T follicular helper cell (primary cell): Measurements from ENCODE around the gene RBM12.
"Not testable (repeated sequence)": the region's sequence is repeated elsewhere in the genome, so short reads cannot be mapped to it uniquely, and the experiment has no call there.

Experiments
- DNase-seq: peaks from one replicate; pipeline ENCODE4 v3.0.0-alpha.2; 2020; ENCODE audit warnings: low read depth

Gene RBM12

GRCh38 chr20:35698298-35699126 lies 33.8 kb upstream of the RBM12 start:
- no peak for DNase-seq

GRCh38 chr20:35697696-35698297 lies 33.1 kb upstream of the RBM12 start:
- DNase-seq = no peak

- DNase-seq = no peak
Observed at GRCh38 chr20:35695978-35696377, 31.3 kb upstream of the RBM12 start.

GRCh38 chr20:35695245-35695749 lies 30.6 kb upstream of the RBM12 start:
- no peak for DNase-seq

DNA sequence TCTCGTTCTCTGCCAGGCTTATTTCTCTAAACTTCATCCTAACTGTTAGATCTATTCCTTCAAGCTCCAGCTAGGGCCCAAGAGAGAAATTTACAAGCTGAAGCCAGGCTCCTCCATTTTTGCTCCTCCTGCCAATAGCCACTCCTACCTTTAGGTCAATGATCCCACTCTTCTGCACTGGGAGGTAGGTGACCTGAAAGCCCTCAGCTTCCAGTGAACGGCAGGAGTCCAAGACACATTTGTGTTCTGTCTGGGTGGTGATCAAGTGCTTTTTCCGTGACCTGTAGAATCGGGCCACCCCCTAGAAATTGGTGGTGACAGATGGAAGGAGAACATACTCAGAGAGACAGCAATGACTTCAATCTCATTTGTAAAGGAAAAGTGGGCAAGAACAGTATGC lies 25.6 kb upstream of the RBM12 start:
- no peak for DNase-seq

DNA sequence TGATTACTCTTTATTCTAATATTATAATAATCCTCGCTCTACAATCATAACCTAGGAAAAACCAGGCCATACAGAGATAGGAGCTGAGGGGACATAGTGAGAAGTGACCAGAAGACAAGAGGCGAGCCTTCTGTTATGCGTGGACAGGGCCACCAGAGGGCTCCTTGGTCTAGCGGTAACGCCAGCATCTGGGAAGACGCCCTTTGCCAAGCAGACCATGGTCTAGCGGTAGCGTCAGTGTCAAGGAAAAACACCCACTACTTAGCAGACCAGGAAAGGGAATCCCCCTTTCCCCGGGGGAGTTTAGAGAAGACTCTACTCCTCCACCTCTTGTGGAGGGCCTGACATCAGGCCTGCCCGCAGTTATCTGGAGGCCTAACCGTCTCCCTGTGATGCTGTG lies 22.2 kb upstream of the RBM12 start:
- not testable (repeated sequence) for DNase-seq

GRCh38 chr20:35685368-35685767 lies 20.7 kb upstream of the RBM12 start:
- DNase-seq = not testable (repeated sequence)

DNA sequence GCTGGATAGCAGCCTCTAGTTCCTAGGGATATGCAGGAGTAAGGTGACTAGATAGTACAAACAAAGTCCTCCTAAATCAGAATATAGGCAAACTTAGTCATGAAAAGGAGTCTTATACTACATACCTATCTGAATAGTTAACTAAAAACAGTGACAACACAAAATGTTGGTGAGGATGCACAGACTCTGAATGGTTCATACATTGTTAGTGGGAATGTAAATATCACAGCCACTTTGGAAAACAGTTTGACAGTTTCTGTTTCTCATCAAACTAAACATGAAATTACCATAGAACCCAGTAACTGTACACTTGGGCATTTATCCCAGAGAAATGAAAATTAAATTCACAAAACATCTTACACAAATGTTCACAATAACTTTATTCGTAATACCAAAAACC lies 17.3 kb upstream of the RBM12 start:
- no peak for DNase-seq

GRCh38 chr20:35680452-35681183 lies 15.9 kb upstream of the RBM12 start:
- DNase-seq = no peak

- DNase-seq = no peak
Observed at GRCh38 chr20:35674921-35675320, 10.2 kb upstream of the RBM12 start.

DNA sequence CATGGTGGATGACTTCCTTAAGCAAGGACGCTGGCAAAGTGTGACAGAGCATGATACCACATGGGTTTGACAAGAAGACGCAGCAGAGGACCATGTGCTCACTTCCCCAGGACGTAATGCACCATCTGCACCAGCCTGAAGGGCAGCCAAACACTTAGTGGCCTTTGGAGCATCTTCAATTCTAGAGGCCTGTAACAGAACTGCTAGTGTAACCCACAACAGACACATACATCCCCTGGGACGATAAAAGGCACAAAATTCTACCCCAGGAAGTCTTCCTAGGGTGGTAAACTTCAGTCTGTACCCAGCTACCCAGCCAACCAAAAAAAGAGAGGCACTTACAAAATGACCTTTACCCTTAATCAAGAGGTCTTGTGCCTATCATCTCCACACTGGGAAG lies 9.2 kb upstream of the RBM12 start:
- DNase-seq = no peak

GRCh38 chr20:35669681-35670080 lies 5.0 kb upstream of the RBM12 start:
- DNase-seq = no peak

GRCh38 chr20:35669221-35669620 lies 4.5 kb upstream of the RBM12 start:
- DNase-seq = no peak

DNA sequence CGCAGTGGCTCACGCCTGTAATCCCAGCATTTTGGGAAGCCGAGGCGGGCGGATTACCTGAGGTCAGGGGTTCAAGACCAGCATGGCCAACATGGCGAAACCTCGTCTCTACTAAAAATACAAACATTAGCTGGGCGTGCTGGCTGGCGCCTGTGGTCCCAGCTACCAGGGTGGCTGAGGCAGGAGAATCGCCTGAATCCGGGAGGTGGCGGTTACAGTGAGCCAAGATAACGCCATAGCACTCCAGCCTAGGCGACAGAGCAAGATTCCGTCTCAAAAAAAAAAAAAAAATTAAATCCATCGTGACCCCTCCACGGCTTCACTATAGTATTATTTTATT lies 1.2 kb upstream of the RBM12 start:
- DNase-seq = no peak

- peak; percentile 56 for DNase-seq
Observed at GRCh38 chr20:35663516-35664465, 909 bp downstream of the RBM12 start.

DNA sequence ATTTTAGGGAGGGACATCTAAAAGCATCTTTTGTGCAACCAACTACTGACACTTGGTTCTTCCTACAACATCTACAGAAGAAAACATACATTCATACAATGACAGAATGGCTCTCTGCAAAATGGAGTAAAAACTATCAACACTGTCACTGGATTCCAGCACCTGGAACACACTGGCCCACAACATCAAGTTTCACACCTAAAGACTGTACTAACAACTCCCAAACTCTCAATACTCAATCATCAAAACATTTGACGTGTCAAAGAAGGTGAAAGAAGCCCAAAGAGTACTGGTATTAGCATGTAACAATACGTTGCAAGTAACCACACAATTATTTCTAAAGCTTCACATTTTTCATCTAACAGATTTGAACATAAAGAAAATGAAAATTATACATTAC lies 2.1 kb downstream of the RBM12 start:
- DNase-seq = no peak

DNA sequence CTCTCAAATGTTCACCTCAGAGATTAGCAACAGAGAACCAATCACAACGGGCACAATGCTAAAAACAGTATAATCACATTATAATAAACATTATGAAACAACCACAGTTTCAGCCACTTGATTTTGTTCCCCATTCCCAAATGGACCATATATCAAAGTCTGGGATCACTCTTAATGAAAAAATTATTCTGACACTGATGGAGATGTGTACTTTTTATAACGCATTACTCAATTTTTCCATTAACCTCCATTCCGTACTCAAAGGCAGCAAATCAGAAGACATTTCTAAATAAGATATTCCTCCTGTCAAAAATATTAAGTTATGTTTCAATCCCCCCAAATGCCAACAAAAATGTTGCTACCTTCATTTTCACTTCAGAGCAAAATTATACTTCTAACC lies 2.8 kb downstream of the RBM12 start:
- no peak for DNase-seq

DNA sequence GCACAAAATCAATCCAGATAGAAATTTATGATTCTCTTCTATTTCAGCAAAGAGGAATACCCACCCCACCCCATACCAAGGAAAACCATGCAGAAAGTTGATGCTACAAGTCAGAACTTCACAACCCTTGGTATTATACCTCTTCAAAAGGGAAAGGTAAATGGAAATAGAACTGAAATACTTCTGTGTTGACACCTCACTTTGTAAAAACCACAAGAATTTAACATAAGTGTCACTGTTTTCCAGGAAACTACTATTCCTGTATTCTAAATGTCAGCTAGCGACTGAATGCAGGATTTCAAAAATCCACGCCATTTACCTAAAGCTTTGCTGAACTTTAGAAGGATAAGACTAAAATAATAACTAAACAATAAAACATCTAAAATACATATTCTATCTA lies 3.6 kb downstream of the RBM12 start:
- DNase-seq = no peak

DNA sequence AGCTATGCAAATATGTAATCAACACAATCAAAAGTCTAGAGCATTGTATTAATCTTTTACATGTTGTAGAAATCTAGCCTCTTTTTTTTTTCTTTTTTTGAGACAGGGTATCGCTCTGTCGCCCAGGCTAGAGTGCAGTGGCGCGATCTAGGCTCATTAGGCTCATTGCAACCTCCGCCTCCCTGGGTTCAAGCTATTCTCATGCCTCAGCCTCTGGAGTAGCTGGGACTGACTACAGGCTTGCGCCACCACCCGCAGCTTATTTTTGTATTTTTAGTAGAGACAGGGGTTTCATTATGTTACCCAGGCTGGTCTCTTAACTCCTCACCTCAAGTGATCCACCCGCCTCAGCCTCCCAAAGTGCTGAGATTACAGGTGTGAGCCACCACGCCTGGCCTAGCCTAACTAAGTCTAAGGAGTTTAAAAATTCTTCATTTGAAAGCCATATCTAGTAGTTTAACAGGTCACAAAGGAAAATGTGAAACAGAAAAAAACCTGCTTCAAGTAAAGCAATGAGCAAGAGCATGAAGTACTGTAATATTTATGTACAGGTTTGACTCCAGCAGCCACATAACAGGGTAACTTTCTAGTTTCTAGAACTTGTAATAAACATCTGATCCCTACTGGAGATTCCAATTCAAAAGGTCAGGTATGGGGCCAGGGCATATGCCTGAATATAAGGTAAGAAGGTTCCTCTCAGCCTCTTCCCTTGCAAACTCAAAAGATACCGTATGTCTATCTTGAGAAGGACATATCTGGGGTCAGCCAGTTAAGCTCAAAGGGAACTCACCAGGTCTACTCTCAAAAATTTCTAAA lies 4.4 kb downstream of the RBM12 start:
- no peak for DNase-seq

- no peak for DNase-seq
Observed at GRCh38 chr20:35657271-35657670, 7.4 kb downstream of the RBM12 start.

DNA sequence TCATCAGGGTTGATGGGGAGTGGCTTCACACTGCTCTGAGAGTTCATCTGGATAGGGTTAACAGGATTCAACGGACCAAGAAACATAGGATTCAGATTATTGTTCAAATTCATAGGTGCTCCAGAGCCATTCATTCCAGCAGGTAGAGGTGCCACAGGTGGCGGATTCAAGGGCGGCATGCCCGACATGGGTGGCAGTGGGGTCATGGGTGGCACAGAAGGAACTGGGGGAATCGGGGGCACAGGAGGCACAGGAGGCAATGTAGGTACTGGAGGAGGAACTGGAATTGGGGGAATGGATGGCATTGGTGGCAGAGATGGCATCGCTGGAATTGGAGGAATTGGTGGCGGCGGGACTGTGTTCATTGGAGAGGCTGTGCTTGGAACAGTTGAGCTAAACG lies 10.3 kb downstream of the RBM12 start:
- no peak for DNase-seq
